Inferior parietal cortex (tissue), 1 donor: Measurements from ENCODE around the gene PYGM.
"Not testable (repeated sequence)": the region's sequence is repeated elsewhere in the genome, so short reads cannot be mapped to it uniquely, and the experiment has no call there.

Experiments used
- DNase-seq: peaks from one replicate; pipeline ENCODE4 v3.0.0-alpha.2; 2016; ENCODE audit errors: extremely low spot score

PYGM gene

GRCh38 chr11:64717268-64717578, 42.6 kb downstream of the PYGM start:
- DNase-seq: no peak

GRCh38 chr11:64716473-64717267, 43.1 kb downstream of the PYGM start:
- no peak for DNase-seq

GRCh38 chr11:64715756-64716472, 43.9 kb downstream of the PYGM start:
- DNase-seq: no peak

- DNase-seq: no peak
These were observed 44.7 kb downstream of the PYGM start for GRCh38 chr11:64715110-64715509.

- no peak for DNase-seq
These were observed 45.1 kb downstream of the PYGM start for GRCh38 chr11:64714666-64715065.

GRCh38 chr11:64713781-64714363, 45.9 kb downstream of the PYGM start:
- DNase-seq: no peak

- no peak for DNase-seq
These were observed 46.6 kb downstream of the PYGM start for GRCh38 chr11:64713016-64713707.

- no peak for DNase-seq
These were observed 47.3 kb downstream of the PYGM start for GRCh38 chr11:64712430-64713015.

GRCh38 chr11:64711956-64712362, 47.8 kb downstream of the PYGM start:
- DNase-seq: no peak

GRCh38 chr11:64711138-64711955, 48.4 kb downstream of the PYGM start:
- no peak for DNase-seq

GRCh38 chr11:64710418-64711137, 49.2 kb downstream of the PYGM start:
- no peak for DNase-seq

- DNase-seq: no peak
These were observed 54.3 kb downstream of the PYGM start for GRCh38 chr11:64705501-64705900.

GRCh38 chr11:64703048-64703447, 56.7 kb downstream of the PYGM start:
- DNase-seq: no peak

- DNase-seq: not testable (repeated sequence)
These were observed 57.8 kb downstream of the PYGM start for GRCh38 chr11:64701956-64702355.

- DNase-seq: no peak
These were observed 61.3 kb downstream of the PYGM start for GRCh38 chr11:64698427-64698826.

GRCh38 chr11:64697663-64698375, 62.0 kb downstream of the PYGM start:
- no peak for DNase-seq
